PC-9 (cell line): ENCODE measurements around the gene TPST2. TPM values are rescaled to one million over a fixed set of nuclear protein-coding genes. Genes with fewer than 3 reads are reported as not detected.

ENCODE experiments used
- BruUV-seq: library from RNA; stranded (reverse); fragments of 400-500 nt; replicated peaks from 2 replicates; lab custom pipeline; 2021; lab: Mats Ljungman, UMichigan
- CTCF ChIA-PET: fragments of 300-600 bp; sonication (Branson Sonifier 250); formaldehyde crosslinking; loops from one replicate; lab custom pipeline; 2022; ENCODE audit warnings: antibody characterized with exemption; lab: Charles Lee
- POLR2A ChIA-PET: fragments of 300-600 bp; sonication (Branson Sonifier 250); formaldehyde crosslinking; loops from one replicate; lab custom pipeline; 2022; ENCODE audit warnings: antibody characterized with exemption; ENCODE audit not compliant: unreplicated experiment; lab: Charles Lee
- DNase-seq, 2 experiments: peaks; one replicate each; pipeline versions ENCODE4 v3.0.0 to v3.0.0-alpha.2; 2015 to 2022; ENCODE audit warnings: mixed read lengths in 1 of 2
- H2AFZ ChIP-seq: fragments of 200-600 bp; sonication (generic); 2 replicates; pipeline ENCODE4 v1.8.1; 2017; ENCODE audit warnings: antibody characterized with exemption
- H3F3A ChIP-seq: fragments of 200-600 bp; sonication (generic); 2 replicates; pipeline ENCODE4 v1.8.1; 2017; ENCODE audit warnings: antibody characterized with exemption, mild to moderate bottlenecking, low read depth; ENCODE audit not compliant: insufficient read depth
- H3K27ac ChIP-seq: fragments of 200-600 bp; sonication (generic); 2 replicates; pipeline ENCODE4 v1.6.1; 2016; ENCODE audit warnings: mixed run types
- H3K27me3 ChIP-seq: fragments of 200-600 bp; sonication (generic); 2 replicates; pipeline ENCODE4 v1.6.1; 2016; ENCODE audit warnings: low read depth, mixed run types; ENCODE audit not compliant: insufficient read depth
- H3K36me3 ChIP-seq: fragments of 200-600 bp; sonication (generic); 2 replicates; pipeline ENCODE4 v1.6.1; 2016; ENCODE audit warnings: low read depth, mixed run types
- H3K4me1 ChIP-seq: fragments of 200-600 bp; sonication (generic); replicated peaks from 2 replicates; pipeline ENCODE4 v1.6.1; 2016; ENCODE audit warnings: mixed run types; ENCODE audit not compliant: insufficient read depth
- H3K4me2 ChIP-seq: fragments of 200-600 bp; sonication (generic); 2 replicates; pipeline ENCODE4 v1.6.1; 2017; ENCODE audit warnings: mixed run types
- H3K4me3 ChIP-seq: fragments of 200-600 bp; sonication (generic); 2 replicates; pipeline ENCODE4 v1.6.1; 2016; ENCODE audit warnings: mixed run types
- H3K79me2 ChIP-seq: fragments of 200-600 bp; sonication (generic); 2 replicates; pipeline ENCODE4 v1.6.1; 2017; ENCODE audit warnings: low read depth, mixed run types
- H3K9me2 ChIP-seq: fragments of 200-600 bp; sonication (generic); 2 replicates; pipeline ENCODE4 v1.8.1; 2017; ENCODE audit warnings: mild to moderate bottlenecking; ENCODE audit not compliant: insufficient read depth
- H3K9me3 ChIP-seq: fragments of 200-600 bp; sonication (generic); 2 replicates; pipeline ENCODE4 v1.8.1; 2016; ENCODE audit warnings: low read depth; ENCODE audit not compliant: insufficient read depth
- H4K20me1 ChIP-seq: fragments of 200-600 bp; sonication (generic); 2 replicates; pipeline ENCODE4 v1.8.1; 2017; ENCODE audit not compliant: insufficient read depth
- EZH2 ChIP-seq: fragments of 200-600 bp; sonication (generic); IDR thresholded peaks from 2 replicates; pipeline ENCODE4 v1.8.0; 2017; ENCODE audit warnings: antibody characterized with exemption, low read depth
- intact Hi-C: fragments of 100-400 bp; cut with micrococcal nuclease; formaldehyde crosslinking; loops from one replicate; pipeline ENCODE4 v1.10.0; 2022; ENCODE audit not compliant: unreplicated experiment
- total RNA-seq: library from RNA; stranded (reverse); gene quantifications from 2 replicates; pipeline ENCODE4 v1.2.3, GENCODE V29; 2021
- TF ChIP-seq, protein P1 (sequence below): fragments of 200-600 bp; sonication (generic); conservative IDR thresholded peaks from 2 replicates; pipeline ENCODE4 v1.6.1; 2017; ENCODE audit warnings: mixed run types, antibody characterized with exemption, mild to moderate bottlenecking, moderate library complexity

TPST2 gene
- total RNA-seq, 1 experiment from 2014 or later: 13.5 TPM

DNA sequence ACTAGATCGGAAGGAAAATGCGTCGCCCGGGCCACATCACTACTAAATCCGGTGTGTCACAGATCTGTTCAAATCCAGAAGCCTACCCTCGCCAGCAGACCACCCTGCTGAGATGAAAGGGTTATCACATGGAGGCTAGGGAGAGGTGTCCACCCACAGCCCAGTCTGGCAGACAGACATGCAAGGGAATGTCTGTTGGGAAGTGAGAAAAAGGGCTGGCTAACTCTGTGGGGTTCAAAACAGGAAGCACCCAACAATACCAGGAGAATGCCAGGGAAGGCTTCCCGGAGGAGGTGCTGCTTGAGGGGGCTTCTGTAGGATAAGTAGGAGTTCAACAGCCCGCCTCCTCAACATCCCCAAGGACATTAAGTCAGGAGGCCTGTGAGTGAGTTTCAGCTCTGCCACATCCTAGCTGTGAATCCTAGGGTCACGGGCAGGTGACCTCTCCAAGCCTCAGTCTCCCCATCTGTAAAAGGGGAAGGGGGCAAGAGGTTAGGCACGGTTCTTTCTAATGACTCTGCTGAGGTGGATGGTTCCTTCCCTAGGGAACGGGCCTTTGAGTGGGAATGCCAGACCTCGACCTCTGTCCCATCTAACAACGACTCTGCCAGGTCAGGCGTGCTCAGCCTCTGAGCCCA lies 1.1 kb downstream of the TPST2 start:
- POLR2A ChIA-PET: no interaction called here
- Histone ChIP-seq H3K36me3 (no peaks in the 10 kb centered on the region), H3K4me3 (peak overlapping the region; percentile 64), H3K27ac (no peak overlapping the region), H3F3A (no peaks in the 10 kb centered on the region), H3K9me3 (no peaks in the 10 kb centered on the region), H3K9me2 (no peaks in the 10 kb centered on the region), H4K20me1 (no peaks in the 10 kb centered on the region; the same call in 1 of the 2 replicates), H3K27me3 (no peaks in the 10 kb centered on the region), H3K79me2 (no peaks in the 10 kb centered on the region), H2AFZ (peak overlapping the region; percentile 97), H3K4me2 (peak overlapping the region; percentile 96), H3K4me1 (no peaks in the 10 kb centered on the region)
- no peak for DNase-seq
- CTCF ChIA-PET: no interaction called here
- TF ChIP-seq, protein P1, sequence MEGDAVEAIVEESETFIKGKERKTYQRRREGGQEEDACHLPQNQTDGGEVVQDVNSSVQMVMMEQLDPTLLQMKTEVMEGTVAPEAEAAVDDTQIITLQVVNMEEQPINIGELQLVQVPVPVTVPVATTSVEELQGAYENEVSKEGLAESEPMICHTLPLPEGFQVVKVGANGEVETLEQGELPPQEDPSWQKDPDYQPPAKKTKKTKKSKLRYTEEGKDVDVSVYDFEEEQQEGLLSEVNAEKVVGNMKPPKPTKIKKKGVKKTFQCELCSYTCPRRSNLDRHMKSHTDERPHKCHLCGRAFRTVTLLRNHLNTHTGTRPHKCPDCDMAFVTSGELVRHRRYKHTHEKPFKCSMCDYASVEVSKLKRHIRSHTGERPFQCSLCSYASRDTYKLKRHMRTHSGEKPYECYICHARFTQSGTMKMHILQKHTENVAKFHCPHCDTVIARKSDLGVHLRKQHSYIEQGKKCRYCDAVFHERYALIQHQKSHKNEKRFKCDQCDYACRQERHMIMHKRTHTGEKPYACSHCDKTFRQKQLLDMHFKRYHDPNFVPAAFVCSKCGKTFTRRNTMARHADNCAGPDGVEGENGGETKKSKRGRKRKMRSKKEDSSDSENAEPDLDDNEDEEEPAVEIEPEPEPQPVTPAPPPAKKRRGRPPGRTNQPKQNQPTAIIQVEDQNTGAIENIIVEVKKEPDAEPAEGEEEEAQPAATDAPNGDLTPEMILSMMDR: no peak
- no peak for TF ChIP-seq EZH2
- BruUV-seq: TSS peak; percentile 46
- intact Hi-C loops: no loop called here

DNA sequence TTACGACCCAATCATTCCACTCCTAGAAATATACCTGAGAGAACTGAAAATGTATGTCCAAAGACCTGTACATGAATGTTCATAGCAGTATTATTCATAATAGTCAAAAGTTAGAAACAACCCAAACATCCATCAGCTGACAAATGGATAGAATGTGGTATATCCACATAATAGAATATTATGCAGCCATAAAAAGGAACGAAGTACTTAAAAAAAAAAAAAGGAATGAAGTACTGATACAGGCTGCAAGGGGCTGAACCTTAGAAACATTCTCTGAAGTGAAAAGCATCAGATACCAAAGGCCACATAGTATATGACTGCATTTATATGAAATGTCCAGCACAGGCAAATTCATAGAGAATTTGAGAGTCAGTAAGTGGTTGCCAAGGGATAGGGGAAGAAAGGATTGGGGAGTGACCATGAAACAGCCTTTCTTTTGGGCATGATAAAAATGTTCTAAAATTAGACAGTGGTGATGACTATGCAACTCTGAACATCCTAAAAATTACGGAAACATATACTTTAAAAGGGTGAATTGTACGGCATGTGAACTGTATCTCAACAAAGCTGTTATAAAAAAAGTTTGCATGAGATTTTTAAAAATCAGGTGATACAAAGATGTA lies 1.8 kb downstream of the TPST2 start:
- no peaks in the 10 kb centered on the region for H3K9me3 ChIP-seq
- H3K27me3 ChIP-seq: no peaks in the 10 kb centered on the region
- H3K79me2 ChIP-seq: no peaks in the 10 kb centered on the region
- intact Hi-C loops: no loop called here
- H3K36me3 ChIP-seq: no peaks in the 10 kb centered on the region
- H3K4me1 ChIP-seq: no peaks in the 10 kb centered on the region
- H3K9me2 ChIP-seq: no peaks in the 10 kb centered on the region
- CTCF ChIA-PET: no interaction called here
- no peak overlapping the region for H2AFZ ChIP-seq
- no peaks in the 10 kb centered on the region; the same call in 1 of the 2 replicates for H4K20me1 ChIP-seq
- H3F3A ChIP-seq: no peaks in the 10 kb centered on the region
- no peak for DNase-seq
- H3K4me2 ChIP-seq: no peak overlapping the region
- no TSS peak for BruUV-seq
- no peak overlapping the region for H3K4me3 ChIP-seq
- no peak overlapping the region for H3K27ac ChIP-seq
- POLR2A ChIA-PET: no interaction called here
- TF ChIP-seq, protein P1: no peak
- no peak for TF ChIP-seq EZH2

DNA sequence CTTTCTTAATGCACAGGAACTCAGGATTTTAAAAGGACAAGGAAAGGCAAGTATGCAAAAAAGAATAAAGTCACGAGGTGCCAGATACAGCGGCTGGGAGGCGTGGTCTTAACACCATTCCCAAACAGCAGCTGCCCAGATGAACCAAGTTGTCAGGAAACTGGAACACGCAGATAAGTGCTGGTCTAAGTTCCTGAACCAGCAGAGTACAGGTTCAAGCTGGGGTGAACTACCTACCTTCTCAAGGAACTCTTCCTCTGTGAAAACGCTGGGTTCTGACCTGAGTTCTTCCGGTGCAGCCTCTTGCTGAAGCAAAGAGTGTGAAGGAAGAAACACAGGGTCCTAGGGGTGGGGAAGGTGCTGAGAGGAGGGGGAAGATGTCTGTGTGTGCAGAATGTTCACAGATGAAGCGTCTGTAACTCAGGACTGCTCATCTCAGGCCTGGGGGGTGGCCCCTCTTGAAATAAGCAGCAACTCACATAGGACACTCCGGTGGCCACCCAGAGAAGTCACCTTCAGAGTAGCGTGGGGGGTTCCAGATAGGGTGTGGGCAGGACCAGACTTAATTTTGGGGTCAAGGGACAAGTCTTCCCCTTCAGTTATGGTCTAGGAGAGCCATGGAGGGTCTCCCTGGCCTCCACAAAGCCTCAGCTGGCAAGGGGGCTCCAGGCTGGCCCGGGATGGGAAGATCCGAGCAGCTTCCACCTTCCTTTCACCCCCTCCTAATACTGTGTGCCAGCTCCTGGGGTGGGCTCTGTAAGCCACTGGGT lies 3.2 kb downstream of the TPST2 start:
- no peaks in the 10 kb centered on the region for H3K4me1 ChIP-seq
- no peaks in the 10 kb centered on the region for H3K9me3 ChIP-seq
- CTCF ChIA-PET: no interaction called here
- no peak overlapping the region for H3K4me2 ChIP-seq
- no peaks in the 10 kb centered on the region; the same call in 1 of the 2 replicates for H4K20me1 ChIP-seq
- TF ChIP-seq, protein P1: no peak
- TF ChIP-seq EZH2: no peak
- H3F3A ChIP-seq: no peaks in the 10 kb centered on the region
- H3K4me3 ChIP-seq: no peak overlapping the region
- intact Hi-C loops: no loop called here
- no peaks in the 10 kb centered on the region for H3K9me2 ChIP-seq
- no peaks in the 10 kb centered on the region for H3K79me2 ChIP-seq
- POLR2A ChIA-PET: no interaction called here
- no peak for DNase-seq
- no peak overlapping the region for H3K27ac ChIP-seq
- no peak overlapping the region for H2AFZ ChIP-seq
- H3K36me3 ChIP-seq: no peaks in the 10 kb centered on the region
- no peaks in the 10 kb centered on the region for H3K27me3 ChIP-seq
- no TSS peak for BruUV-seq
